GM10847 (cell line): ENCODE results near the gene CAPN13.

ENCODE experiments used
- POLR2A ChIP-seq: IDR thresholded peaks from 2 replicates; pipeline ENCODE4 v1.6.1; 2011; ENCODE audit not compliant: insufficient read length; ENCODE audit errors: extremely low read depth

Gene CAPN13, protein sequence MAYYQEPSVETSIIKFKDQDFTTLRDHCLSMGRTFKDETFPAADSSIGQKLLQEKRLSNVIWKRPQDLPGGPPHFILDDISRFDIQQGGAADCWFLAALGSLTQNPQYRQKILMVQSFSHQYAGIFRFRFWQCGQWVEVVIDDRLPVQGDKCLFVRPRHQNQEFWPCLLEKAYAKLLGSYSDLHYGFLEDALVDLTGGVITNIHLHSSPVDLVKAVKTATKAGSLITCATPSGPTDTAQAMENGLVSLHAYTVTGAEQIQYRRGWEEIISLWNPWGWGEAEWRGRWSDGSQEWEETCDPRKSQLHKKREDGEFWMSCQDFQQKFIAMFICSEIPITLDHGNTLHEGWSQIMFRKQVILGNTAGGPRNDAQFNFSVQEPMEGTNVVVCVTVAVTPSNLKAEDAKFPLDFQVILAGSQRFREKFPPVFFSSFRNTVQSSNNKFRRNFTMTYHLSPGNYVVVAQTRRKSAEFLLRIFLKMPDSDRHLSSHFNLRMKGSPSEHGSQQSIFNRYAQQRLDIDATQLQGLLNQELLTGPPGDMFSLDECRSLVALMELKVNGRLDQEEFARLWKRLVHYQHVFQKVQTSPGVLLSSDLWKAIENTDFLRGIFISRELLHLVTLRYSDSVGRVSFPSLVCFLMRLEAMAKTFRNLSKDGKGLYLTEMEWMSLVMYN

DNA sequence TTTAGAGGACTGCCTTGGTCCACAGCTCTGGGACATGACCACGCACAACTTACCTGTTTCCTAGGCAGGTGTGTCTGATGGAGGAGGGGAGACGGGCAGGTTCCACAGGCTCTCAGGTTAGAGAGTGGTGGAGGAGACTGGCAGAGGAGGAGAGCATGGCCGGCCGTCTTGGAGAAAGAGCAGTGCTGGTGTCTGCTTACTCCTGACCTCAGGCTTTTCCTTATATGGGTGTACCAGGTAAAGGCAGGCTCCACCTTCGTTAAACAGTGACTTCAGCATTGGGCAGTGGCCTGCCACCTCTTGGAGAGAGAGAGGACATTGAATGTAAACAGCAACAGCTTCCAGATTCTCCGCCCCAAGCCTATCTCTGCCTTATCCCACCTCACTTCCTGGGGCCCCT, at the start of gene CAPN13:
CAPN13 (minus strand) TSS at position 198 of the 400 bp plus-strand sequence. CDS start 20,121 bp downstream, outside the sequence.
- TF ChIP-seq POLR2A: no peak

DNA sequence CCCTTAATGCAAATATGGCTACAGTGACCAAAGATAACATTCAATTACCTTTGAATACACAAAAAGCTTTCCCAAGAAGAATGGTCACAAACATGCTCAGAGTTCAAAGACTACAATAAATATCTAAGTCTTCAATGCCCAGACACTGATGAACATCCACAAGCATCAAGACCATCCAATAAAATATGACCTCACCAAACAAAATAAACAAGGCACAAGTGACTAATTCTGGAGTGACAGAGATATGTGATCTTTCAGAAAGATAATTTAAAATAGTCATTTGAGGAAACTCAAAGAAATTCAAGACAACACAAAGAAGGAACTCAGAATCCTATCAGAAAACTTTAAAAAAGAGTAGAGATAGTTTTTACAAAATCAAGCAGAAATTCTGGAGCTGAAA, 40.6 kb upstream of the CAPN13 start:
- TF ChIP-seq POLR2A: no peak

DNA sequence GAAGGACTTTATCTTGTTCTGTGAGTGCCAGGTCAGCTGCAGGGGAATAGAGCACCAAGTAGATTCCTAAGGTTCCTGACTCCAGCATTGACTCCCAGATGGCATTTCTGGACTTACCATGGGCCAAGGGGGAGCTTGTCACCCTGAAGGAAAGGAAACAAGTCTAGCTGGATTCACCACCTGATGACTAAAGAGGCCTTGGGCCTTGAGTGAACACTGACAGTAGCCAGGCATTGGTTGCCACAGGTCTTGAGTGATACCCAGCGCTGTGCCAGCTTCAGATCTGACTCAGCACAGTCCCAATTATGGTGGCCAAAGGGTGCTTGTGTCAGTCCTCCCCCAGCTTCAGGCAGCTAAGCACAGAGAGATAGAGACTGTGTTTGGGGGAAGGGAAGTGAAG, 40.1 kb upstream of the CAPN13 start:
- no peak for TF ChIP-seq POLR2A

DNA sequence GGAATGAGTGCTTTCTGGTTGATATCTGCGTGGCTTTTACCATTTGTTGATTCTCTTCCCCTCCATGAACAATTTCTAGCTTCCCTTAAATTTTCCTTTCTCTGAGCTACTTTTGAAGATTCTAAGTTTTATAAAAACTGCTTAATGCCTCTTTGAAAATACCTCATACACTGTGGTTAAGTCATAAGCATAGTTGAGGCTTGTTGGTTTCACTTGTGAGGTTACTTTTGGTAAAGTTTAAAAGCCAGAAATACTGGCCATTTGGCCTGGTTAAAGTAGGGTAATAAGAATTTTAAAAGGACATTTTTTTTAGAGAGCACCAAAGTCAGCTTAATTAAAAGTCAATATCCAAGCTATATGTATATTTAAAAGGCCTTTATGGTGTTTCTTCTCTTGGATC, 21.3 kb upstream of the CAPN13 start:
- TF ChIP-seq POLR2A: no peak

DNA sequence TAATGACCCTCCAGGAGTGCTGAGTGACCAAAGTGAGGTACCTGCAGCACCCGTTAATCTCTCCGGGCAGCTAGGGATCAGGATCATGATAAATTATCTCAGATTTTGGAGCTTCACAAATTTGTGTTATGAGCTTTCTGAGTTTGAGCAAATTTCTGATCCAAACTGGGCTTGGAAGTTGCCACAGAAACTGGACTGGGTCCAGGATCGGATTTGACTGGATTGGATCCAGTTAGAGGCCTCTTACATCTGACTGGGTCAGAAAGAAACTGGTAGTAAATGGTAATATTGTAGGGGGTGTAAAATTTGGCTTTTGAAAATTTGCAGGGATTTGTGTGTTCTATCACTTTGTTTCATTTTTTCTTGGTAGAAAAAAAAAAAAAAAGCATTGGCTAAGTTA, 19.7 kb upstream of the CAPN13 start:
- TF ChIP-seq POLR2A: no peak

DNA sequence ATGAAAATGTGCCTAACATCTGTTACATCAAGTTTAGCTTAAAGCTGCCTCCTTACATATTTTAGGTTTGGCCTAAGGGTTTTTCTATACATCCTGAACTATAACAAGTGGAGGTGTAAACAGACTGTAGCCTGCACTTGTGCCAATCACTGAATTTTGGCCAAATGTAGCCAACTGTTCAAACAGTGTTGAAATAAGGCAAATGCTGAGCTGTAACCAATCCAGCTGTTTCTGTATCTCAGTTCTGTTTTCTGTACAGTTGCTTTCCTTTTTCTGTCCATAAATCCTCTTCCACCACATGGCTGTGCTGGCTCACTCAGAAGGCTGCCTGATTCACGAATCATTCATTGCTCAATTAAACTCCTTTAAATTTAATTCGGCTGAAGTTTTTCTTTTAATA, 19.2 kb upstream of the CAPN13 start:
- TF ChIP-seq POLR2A: no peak

DNA sequence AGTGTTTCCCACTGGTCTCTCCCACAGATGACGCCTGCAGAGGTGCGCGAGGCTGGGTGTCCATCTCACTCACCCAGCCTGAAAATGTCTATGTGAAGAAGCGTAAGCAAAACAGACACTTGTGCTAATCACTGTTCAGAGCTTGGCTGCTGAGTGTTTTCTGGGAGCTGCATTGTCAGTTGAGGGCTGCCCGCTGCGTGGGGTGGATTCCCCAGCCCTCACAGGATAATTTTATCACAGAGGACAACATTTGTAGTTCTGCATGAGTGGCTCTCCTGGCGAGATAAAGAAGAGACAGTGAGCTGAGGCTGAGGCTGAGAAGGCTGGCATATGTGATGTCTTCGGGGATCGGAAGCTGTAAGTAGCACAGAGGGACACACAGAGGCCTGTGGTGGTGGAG, 16.2 kb upstream of the CAPN13 start:
- no peak for TF ChIP-seq POLR2A

DNA sequence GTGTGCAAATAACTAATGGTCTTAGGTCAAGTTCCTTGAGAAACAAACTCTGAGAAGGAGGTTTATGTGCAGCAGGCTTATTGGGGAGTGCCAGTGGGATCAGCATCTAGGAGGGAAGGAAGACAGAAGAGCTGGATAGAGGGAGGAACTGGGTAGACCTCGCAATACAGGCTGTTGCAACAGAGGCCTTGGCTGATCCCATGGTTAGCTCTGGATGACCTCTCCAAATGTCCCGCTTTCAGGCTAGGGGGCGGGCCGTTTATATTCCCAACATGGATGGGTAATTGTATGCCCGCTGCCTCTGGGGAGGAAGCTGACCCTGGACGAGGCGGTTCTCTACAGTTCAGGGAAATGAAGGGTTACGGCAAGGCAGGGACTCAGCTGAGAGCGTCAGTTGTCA, 14.7 kb upstream of the CAPN13 start:
- no peak for TF ChIP-seq POLR2A

DNA sequence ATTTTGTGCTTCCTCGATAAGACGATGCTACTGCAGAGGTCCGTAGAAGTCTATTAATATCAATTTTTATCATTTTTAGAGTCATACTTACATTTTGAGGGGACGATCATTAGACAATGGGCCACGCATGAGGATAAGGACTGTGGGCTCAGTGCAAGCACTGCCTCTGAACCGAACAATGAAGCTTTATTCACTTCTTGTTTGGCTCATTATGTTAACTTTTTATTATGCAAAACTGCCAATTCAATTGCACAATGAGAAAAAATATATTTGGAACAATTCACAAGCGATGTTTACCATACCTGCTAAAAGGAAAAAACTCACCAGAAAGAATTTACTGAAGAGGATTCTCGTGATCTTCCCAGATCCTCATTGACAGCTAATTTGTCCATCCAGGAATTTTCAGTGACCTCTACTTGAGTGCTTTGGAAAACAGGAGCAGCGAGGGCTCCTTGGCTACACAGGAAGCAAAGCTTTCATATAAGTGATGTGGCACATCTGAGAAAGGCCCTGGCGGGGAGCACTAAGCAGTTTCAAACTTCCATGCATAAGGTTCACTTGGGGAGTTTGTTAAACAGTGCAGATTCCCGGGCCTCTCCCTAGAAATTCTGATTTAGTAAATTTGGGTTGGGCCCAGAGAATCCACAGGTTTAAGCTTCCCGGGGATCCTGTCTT, 13.3 kb upstream of the CAPN13 start:
- no peak for TF ChIP-seq POLR2A

DNA sequence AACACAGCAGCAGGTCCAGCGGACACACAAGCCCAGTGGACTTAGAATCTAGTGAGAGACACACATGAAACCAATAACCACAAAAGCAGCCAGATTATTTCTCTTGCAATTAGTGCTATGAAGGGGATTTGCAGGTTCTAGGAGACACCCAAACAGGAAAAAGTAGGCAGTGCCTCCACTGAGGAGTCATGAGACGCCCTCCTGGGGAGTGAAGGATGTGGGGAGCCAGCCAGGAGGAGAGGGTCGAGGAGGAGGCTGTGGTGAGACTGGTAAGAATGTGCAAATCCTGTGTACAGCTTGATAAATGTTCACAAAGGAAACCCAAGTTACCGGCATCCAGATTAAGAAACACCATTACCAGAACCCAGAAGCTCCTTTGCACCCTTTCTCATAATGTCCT, 2.7 kb upstream of the CAPN13 start:
- TF ChIP-seq POLR2A: no peak

DNA sequence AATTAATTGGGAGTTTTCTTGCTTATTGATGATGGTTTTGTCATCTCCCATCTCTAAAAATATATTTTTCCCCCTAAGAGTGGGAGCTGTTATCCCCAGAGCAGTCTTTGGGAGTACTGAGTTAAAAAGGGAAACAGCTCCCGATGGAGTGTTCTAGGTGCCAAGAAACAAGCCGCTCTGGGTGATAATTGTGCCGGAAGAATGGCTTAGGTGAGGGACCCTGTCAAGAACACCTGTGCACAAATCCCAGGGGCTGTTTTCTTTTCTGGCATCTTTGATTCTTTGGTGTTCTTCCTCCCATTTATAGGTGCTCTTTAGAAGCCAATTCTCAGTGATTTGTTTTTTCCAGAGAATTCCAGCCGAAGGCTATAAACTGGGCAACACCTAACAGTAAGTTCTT, 1.4 kb upstream of the CAPN13 start:
- no peak for TF ChIP-seq POLR2A

DNA sequence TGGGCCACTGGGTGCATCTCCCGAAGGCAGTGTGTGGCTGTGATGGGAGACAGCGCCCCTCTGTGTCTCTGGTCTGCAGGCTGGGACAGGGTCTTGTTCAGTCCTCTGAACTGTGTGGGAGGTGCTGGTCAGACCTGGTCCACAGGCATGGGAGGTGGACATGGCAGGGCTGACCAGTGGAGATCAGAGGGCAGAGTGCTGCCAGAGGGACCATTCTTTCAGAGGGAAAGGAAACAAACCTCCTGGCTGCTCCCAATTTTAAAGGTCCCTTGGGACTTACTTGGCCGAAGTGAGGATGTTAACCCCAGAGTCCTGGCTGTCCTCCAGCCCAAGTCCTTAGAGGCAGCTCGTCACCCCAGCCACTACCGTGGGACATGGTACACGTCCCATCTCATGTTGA, 4.0 kb downstream of the CAPN13 start:
- TF ChIP-seq POLR2A: no peak

DNA sequence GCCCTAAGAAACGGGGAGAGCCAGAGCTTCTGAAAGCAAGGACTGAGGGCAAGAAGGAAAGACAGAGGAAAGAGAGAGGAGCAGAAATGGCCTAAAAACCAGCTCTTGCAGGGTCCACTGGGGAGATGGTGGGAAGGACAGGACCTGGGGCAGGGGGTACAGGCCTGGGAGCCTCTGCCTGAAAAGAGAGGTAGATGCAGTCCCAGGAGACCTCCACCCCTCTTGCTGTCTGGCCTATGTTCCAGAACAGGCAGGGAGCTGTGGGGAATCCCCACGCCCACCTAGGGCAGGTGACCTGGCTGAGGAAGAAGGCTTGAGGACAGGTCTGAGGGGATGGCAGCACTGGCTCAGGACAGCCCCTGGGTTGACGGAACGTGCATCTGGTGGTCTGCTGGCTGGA, 4.6 kb downstream of the CAPN13 start:
- no peak for TF ChIP-seq POLR2A

DNA sequence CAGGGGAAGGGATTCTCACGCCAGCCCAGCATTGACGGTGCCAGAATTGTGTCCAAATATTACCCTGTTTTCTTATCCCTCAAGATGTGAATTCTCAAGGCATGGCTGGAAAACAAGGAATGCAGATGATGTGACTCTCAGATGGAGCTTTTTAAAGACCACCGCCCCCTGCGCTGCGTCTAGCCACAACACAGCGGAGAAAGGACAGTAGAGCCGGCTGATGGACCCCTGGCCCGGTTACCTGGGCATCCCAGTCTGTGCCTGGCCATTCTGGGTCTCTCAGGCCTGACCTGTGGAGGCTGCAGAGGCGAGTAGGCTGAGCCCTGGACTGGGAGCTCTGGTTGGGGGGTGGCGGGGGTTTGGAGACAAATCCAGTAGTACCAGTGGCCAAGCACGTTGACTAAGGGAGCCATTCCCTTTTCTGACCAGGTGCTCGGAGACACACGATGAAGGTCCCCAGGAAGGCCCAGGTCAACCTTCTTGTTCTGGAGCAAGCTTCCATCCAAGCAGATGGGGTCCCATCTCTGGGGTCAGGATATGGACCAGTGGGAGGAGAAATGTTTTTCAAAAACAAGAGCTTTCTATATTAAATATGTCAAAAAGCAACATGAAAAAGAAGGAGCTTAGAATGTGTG, 5.3 kb downstream of the CAPN13 start:
- TF ChIP-seq POLR2A: no peak

DNA sequence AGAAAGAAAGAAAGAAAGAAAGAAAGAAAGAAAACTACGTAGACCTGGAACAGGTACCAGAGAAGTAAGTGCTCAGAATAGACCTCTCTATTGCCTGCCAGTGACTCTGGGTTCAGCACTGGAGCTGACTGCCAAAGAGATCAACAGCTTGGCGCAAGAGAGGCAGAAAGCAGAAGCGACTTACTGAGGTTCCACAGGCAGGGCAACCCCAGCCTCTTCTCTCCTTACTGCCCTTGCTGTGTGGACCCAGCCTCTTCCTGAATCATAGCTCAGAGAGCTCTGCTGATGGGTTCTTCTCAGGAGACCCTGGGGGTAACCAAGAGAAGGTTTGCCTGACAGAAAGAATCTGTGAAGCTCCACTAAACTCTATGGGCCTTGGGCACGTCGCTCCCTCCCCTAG, 7.1 kb downstream of the CAPN13 start:
- no peak for TF ChIP-seq POLR2A

DNA sequence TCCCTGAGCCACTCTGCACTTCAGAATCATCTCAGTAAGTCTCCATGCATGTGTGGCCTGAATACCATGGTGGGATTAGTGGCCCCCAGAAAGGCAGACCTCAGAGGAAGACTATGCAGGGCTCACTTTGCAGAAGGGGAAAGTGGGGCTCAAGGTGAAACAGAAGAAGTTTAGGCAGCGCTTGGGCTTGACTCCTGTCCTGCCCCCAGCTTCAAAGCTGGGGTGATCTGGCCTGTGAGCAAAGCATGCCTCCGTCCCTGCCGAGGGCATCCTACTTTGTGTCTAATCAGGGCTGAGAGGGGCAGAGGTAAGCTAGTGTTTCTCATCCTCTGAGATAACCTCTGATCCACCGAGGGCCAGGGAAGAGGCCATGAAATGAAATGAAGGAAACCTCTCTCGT, 7.9 kb downstream of the CAPN13 start:
- TF ChIP-seq POLR2A: no peak
